DND-41 (cell line): ENCODE data around the gene TH.

ENCODE experiments used
- ATAC-seq: fragments of 200-7000 bp; cut with Tn5 transposase; 3 replicates; pipeline ENCODE4 v1.9.1; 2021; ENCODE audit warnings: low read depth; ENCODE audit not compliant: insufficient read depth
- DNase-seq: peaks from one replicate; pipeline ENCODE4 v3.0.0-alpha.2; 2020
- H2AFZ ChIP-seq: 2 replicates; pipeline ENCODE4 v1.6.0; 2012; ENCODE audit warnings: low read depth, low read length
- H3K27ac ChIP-seq: 2 replicates; pipeline ENCODE4 v1.5.1; 2012; ENCODE audit warnings: low read length, inconsistent platforms
- H3K27me3 ChIP-seq: fragments of 200-600 bp; sonication (generic); 2 replicates; pipeline ENCODE4 v1.6.0; 2012; ENCODE audit warnings: low read length, mild to moderate bottlenecking, inconsistent platforms; ENCODE audit not compliant: insufficient read depth, poor library complexity
- H3K36me3 ChIP-seq: 2 replicates; pipeline ENCODE4 v1.5.1; 2012; ENCODE audit warnings: low read length, inconsistent platforms; ENCODE audit not compliant: insufficient read depth
- H3K4me1 ChIP-seq: 2 replicates; pipeline ENCODE4 v1.5.1; 2012; ENCODE audit warnings: mild to moderate bottlenecking, low read length; ENCODE audit not compliant: insufficient read depth
- H3K4me2 ChIP-seq: 2 replicates; pipeline ENCODE4 v1.6.0; 2012; ENCODE audit warnings: mild to moderate bottlenecking, moderate library complexity, low read length, inconsistent platforms; ENCODE audit not compliant: insufficient read depth
- H3K4me3 ChIP-seq, 2 experiments: fragments of 200-600 bp in 1 of 2; shearing (Covaris generic) in 1 of 2; 2 replicates each; pipeline ENCODE4 v1.5.1; 2012 to 2016; ENCODE audit warnings: inconsistent platforms in 2 of 2, low read length in 2 of 2, mild to moderate bottlenecking in 2 of 2, low read depth in 1 of 2, moderate library complexity in 1 of 2
- H3K79me2 ChIP-seq: 2 replicates; pipeline ENCODE4 v1.6.0; 2012; ENCODE audit warnings: low read length, inconsistent platforms; ENCODE audit not compliant: insufficient read depth
- H3K9ac ChIP-seq: 2 replicates; pipeline ENCODE4 v1.6.0; 2012; ENCODE audit warnings: low read depth, mild to moderate bottlenecking, inconsistent platforms, low read length, moderate library complexity
- H3K9me3 ChIP-seq: 2 replicates; pipeline ENCODE4 v1.5.1; 2012; ENCODE audit warnings: low read length, moderate library complexity, mild to moderate bottlenecking, inconsistent platforms; ENCODE audit not compliant: insufficient read depth, severe bottlenecking
- H4K20me1 ChIP-seq: 2 replicates; pipeline ENCODE4 v1.6.0; 2012; ENCODE audit warnings: low read length; ENCODE audit not compliant: insufficient read depth
- EZH2 ChIP-seq: IDR thresholded peaks from 3 replicates; pipeline ENCODE4 v1.6.1; 2012; ENCODE audit warnings: borderline replicate concordance, low read depth, mild to moderate bottlenecking, moderate library complexity, low read length, inconsistent platforms; ENCODE audit not compliant: severe bottlenecking
- TF ChIP-seq, protein P1 (sequence below): IDR thresholded peaks from 2 replicates; pipeline ENCODE4 v1.5.1; 2012; ENCODE audit warnings: borderline replicate concordance, low read length, moderate library complexity, mild to moderate bottlenecking; ENCODE audit not compliant: poor library complexity, severe bottlenecking; ENCODE audit errors: extremely low read depth

Gene TH

GRCh38 chr11:2139123-2139521, 32.5 kb downstream of the TH start, which contains the start of gene IGF2:
TSS of gene IGF2 (minus strand) at chr11:2139389. CDS start at chr11:2135523, 3,866 bp downstream.
- no peak for ATAC-seq

GRCh38 chr11:2138431-2139122, 33.0 kb downstream of the TH start:
- TF ChIP-seq, protein P1, sequence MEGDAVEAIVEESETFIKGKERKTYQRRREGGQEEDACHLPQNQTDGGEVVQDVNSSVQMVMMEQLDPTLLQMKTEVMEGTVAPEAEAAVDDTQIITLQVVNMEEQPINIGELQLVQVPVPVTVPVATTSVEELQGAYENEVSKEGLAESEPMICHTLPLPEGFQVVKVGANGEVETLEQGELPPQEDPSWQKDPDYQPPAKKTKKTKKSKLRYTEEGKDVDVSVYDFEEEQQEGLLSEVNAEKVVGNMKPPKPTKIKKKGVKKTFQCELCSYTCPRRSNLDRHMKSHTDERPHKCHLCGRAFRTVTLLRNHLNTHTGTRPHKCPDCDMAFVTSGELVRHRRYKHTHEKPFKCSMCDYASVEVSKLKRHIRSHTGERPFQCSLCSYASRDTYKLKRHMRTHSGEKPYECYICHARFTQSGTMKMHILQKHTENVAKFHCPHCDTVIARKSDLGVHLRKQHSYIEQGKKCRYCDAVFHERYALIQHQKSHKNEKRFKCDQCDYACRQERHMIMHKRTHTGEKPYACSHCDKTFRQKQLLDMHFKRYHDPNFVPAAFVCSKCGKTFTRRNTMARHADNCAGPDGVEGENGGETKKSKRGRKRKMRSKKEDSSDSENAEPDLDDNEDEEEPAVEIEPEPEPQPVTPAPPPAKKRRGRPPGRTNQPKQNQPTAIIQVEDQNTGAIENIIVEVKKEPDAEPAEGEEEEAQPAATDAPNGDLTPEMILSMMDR = no peak
- TF ChIP-seq EZH2 = no peak
- H3K4me2 ChIP-seq = no peak overlapping the region
- no peaks in the 10 kb centered on the region for H3K79me2 ChIP-seq
- H3K36me3 ChIP-seq = no peaks in the 10 kb centered on the region
- DNase-seq (no peak), ATAC-seq (no peak)
- H3K4me1 ChIP-seq = no peaks in the 10 kb centered on the region
- H3K9me3 ChIP-seq = no peaks in the 10 kb centered on the region
- H3K4me3 ChIP-seq = no peak overlapping the region
- no peak overlapping the region for H2AFZ ChIP-seq
- no peak overlapping the region for H3K27ac ChIP-seq
- H3K27me3 ChIP-seq = peaks cover 9% of the 10 kb centered on the region
- no peaks in the 10 kb centered on the region for H4K20me1 ChIP-seq
- H3K9ac ChIP-seq = no peak overlapping the region

More at GRCh38 chr11:2139123-2139521, 32.5 kb downstream of the TH start, which contains the start of gene IGF2:
- Histone ChIP-seq H3K9ac (no peak within 1 kb of the TSS), H4K20me1 (no peaks in the 10 kb centered on the region), H3K27me3 (peaks cover 5% of the 10 kb centered on the region), H2AFZ (no peak within 1 kb of the TSS), H3K9me3 (no peaks in the 10 kb centered on the region), H3K27ac (no peak within 1 kb of the TSS), H3K4me2 (no peak within 1 kb of the TSS), H3K79me2 (no peaks in the 10 kb centered on the region), H3K4me3 (no peak within 1 kb of the TSS), H3K36me3 (no peaks in the 10 kb centered on the region), H3K4me1 (no peaks in the 10 kb centered on the region)
- no peak for DNase-seq
- TF ChIP-seq, protein P1 = no peak
- no peak for TF ChIP-seq EZH2

GRCh38 chr11:2138068-2138430, 33.6 kb downstream of the TH start:
- H3K4me1 ChIP-seq = no peaks in the 10 kb centered on the region
- no peak overlapping the region for H3K9ac ChIP-seq
- H4K20me1 ChIP-seq = no peaks in the 10 kb centered on the region; the same call in 1 of the 2 replicates
- H3K4me2 ChIP-seq = no peak overlapping the region
- no peaks in the 10 kb centered on the region for H3K9me3 ChIP-seq
- DNase-seq (no peak), ATAC-seq (no peak)
- no peaks in the 10 kb centered on the region for H3K36me3 ChIP-seq
- TF ChIP-seq, protein P1 = no peak
- no peak for TF ChIP-seq EZH2
- no peak overlapping the region for H2AFZ ChIP-seq
- no peak overlapping the region for H3K27ac ChIP-seq
- no peaks in the 10 kb centered on the region for H3K79me2 ChIP-seq
- no peak overlapping the region for H3K4me3 ChIP-seq
- peaks cover 10% of the 10 kb centered on the region for H3K27me3 ChIP-seq
